SW480 (cell line): Measurements from ENCODE around the gene DEAF1.
A peak's percentile ranks its signal among the peaks of the same experiment; 100 is the strongest.

Experiments used
- DNase-seq: peaks from one replicate; pipeline ENCODE4 v3.0.0-alpha.2; 2016; ENCODE audit warnings: low spot score

The DEAF1 gene

GRCh38 chr11:623999-624704 is 70.9 kb downstream of the DEAF1 start:
- peak; percentile 83 for DNase-seq

- no peak for DNase-seq
Measured at GRCh38 chr11:623349-623869, 71.6 kb downstream of the DEAF1 start.

DNA sequence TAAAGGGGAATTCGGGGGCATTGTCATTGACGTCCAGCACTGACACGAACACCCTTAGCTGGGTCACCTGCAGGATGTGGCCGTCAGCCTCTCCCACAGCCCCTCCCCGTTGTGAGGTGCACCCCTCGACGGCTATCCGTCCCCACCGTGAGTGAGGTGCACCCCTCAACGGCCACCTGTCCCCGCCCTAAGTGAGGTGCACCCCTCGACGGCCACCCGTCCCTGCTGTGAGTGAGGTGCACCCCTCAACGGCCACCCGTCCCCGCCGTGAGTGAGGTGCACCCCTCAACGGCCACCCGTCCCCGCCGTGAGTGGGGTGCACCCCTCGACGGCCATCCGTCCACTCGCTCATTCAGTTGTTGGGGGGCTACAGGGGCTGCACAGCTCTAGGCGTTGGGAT is 73.2 kb downstream of the DEAF1 start:
- DNase-seq, result no peak

GRCh38 chr11:620935-621814 is 73.8 kb downstream of the DEAF1 start:
- DNase-seq, result no peak

- DNase-seq, result no peak
Measured at GRCh38 chr11:620201-620600, 74.8 kb downstream of the DEAF1 start.

DNA sequence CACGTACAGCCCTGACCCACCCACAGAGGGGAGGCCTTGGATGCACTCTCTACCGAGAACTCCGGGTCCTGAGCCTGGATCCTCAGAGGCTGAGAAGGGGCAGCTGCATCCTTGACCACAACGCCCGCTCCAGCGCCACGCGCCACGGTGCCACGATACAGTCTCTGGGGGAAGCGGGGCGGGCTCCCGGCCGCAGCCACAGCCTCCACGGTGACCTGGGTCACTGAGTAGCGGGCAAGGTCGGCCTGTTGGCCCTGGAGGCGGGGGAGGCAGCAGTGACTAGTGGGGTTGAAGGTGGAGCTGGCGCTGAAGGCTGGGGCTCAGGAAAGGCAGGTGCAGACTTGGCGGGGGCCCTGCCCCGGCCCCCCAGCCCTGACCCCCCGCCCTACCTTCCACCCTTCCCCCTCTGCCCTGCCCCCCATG is 75.4 kb downstream of the DEAF1 start:
- DNase-seq, result no peak

GRCh38 chr11:618856-619627 is 76.0 kb downstream of the DEAF1 start:
- no peak for DNase-seq

GRCh38 chr11:617912-618682 is 76.9 kb downstream of the DEAF1 start:
- DNase-seq, result no peak

- no peak for DNase-seq
Measured at GRCh38 chr11:617199-617911, 77.7 kb downstream of the DEAF1 start.

DNA sequence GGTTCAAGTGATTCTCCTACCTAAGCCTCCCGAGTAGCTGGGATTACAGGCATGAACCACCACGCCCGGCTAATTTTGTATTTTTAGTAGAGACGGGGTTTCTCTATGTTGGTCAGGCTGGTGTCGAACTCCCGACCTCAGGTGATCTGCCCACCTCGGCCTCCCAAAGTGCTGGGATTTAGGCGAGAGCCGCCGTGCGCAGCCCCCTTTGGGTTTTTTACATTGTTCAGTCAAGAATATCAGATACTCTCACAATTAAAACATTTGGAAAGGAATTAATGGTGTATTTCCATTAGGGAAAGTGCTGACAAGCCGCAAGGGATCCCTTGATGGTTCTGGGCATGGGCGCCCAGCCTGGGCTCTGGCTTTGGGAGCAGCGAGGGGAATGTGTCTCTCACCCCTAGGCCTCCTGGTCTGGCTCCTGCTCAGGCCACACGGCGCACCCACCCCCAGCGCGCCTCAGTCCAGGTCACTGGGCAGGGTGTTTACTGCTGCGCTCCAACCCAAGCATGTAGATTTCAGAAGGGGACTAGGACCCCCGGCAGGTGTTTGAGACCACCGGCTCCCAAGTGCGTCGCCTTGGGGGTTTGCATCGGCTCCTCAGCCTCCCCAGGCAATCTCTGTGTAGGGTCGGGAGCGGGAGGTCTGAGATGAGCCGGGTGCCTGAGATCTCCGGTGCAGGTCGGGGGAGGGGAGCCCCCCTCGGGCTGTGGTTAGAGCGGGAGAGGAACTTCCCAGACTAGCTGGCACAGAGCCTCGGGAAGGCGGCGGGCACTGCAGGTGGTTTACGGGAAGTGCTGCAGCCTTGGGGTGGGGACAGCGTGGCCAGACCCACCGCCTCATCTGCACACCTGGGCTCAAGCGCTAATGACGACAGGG is 78.5 kb downstream of the DEAF1 start:
- no peak for DNase-seq

- DNase-seq, result peak; percentile 87
Measured at GRCh38 chr11:615504-616319, 79.3 kb downstream of the DEAF1 start, which contains the start of gene IRF7. IRF7 (minus strand) TSS chr11:615950; CDS start chr11:615364, 586 bp downstream.

DNA sequence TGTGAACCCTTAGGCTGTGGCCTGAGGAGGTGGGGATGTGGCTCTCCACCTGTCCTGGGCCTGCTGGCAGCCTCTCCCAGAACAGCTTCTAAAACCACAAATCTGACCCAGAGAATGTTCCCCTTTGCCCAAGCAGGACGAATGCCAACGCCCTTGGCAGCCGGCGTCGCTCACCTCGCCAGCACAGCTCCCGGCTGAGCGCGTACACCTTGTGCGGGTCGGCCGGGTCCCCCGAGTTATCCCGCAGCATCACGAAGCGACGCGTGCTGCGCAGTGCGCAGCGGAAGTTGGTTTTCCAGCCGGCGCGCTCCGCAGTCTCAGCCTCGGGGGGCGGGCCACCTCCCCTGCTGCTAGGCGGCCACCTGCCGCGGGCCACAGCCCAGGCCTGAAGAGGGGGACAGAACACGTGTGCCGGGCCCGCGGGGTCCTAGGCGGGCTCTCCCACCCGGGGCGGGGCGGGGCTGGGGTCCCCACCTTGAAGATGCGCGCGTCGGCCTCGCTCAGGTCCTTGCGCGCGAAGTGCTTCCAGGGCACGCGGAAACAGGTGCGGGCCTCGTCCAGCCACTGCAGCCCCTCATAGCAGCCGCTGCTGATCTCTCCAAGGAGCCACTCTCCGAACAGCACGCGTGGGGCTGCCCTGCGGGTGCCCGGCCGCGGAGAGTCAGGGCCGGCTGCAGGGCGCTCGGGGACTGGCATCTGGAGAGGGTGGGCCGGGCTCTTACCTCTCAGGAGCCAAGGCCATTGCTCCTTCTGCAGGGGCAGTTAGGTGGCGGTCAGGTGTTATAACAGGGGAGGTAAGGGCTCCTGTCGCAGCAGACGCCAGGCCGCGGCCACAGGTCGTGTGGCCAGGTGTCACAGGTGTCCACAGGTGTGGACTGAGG is 80.2 kb downstream of the DEAF1 start:
- peak; percentile 27 for DNase-seq

DNA sequence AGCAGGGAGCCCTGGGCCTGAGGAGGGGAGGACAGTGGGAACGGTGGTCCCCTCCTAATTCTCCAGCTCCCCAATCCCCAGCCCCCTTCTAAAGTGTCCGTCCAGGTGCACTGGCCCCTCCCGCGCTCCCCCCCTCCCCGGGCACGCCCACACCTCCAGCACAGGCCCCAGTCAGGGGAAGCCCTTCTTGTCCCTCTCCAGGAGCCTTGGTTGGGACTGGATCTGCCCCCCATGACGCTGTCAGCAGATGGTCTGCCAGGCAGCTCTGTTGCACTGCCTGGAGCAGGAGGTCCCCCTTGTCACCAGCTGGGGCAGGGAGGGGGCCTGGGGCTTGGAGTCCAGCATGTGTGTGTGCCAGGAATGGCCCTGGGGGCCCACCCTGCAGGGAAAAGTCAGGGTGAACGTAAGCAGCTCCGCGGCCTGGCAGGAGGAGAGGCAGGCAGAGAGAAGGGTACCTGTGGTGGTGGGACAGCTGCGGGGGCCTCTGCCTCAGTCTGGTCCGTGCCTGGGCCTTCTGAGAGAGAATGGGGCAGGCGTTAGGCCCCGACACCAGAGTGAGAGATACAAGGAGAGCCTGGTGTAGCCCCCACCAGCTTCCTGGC is 80.9 kb downstream of the DEAF1 start:
- DNase-seq, result no peak

GRCh38 chr11:613369-613968 is 81.6 kb downstream of the DEAF1 start:
- DNase-seq, result peak; percentile 69

DNA sequence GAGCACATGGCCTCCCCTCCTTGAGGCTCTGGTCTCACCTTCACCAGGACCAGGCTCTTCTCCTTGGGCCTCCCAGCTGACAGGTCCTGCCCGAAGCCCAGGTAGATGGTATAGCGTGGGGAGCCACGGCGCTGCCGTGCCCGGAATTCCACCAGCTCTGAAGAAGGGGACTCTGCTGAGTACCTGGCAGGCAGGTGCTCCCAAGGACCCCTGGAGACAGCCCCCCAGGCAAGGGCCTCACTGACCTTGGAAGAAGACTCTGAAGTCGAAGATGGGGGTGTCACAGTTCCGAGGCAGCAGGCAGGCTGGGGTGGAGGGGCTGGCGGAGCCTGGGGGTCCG is 82.1 kb downstream of the DEAF1 start:
- DNase-seq, result no peak

- DNase-seq, result peak; percentile 47
Measured at GRCh38 chr11:612201-612960, 82.6 kb downstream of the DEAF1 start.
